Calu3 (cell line): ENCODE results near the gene RALGAPB. TPM values are rescaled to one million over a fixed set of nuclear protein-coding genes. Genes with fewer than 3 reads are reported as not detected.
A peak's percentile ranks its signal among the peaks of the same experiment; 100 is the strongest.
"Not testable (repeated sequence)": the region's sequence is repeated elsewhere in the genome, so short reads cannot be mapped to it uniquely, and the experiment has no call there.

ENCODE experiments used
- BruUV-seq: library from RNA; stranded (reverse); fragments of 400-500 nt; replicated peaks from 2 replicates; lab custom pipeline; 2021; lab: Mats Ljungman, UMichigan
- CTCF ChIA-PET: fragments of 300-600 bp; sonication (Branson Sonifier 250); formaldehyde crosslinking; loops from one replicate; lab custom pipeline; 2022; ENCODE audit warnings: antibody characterized with exemption; lab: Charles Lee
- DNase-seq: peaks from one replicate; pipeline ENCODE4 v3.0.0; 2022
- H3K27ac Mint-ChIP-seq: one replicate; pipeline ENCODE4 v1.8.0; 2022; ENCODE audit warnings: mixed read lengths; ENCODE audit not compliant: unreplicated experiment
- H3K27me3 Mint-ChIP-seq: one replicate; pipeline ENCODE4 v1.8.0; 2022; ENCODE audit warnings: mixed read lengths; ENCODE audit not compliant: unreplicated experiment
- H3K36me3 Mint-ChIP-seq: one replicate; pipeline ENCODE4 v1.8.0; 2022; ENCODE audit warnings: mild to moderate bottlenecking, moderate library complexity, mixed read lengths; ENCODE audit not compliant: insufficient read depth, unreplicated experiment
- H3K4me1 Mint-ChIP-seq: one replicate; pipeline ENCODE4 v1.8.0; 2022; ENCODE audit warnings: mild to moderate bottlenecking, low read depth, mixed read lengths; ENCODE audit not compliant: unreplicated experiment
- H3K4me3 Mint-ChIP-seq: one replicate; pipeline ENCODE4 v1.8.0; 2022; ENCODE audit warnings: mild to moderate bottlenecking, low read depth, moderate library complexity, mixed read lengths; ENCODE audit not compliant: unreplicated experiment
- H3K9me3 Mint-ChIP-seq: one replicate; pipeline ENCODE4 v1.8.0; 2022; ENCODE audit warnings: low read depth, mixed read lengths; ENCODE audit not compliant: unreplicated experiment
- CTCF ChIP-seq: fragments of 200-600 bp; IDR thresholded peaks from one replicate; pipeline ENCODE4 v1.8.0; 2022; ENCODE audit warnings: antibody characterized with exemption; ENCODE audit not compliant: unreplicated experiment
- intact Hi-C: fragments of 100-400 bp; cut with micrococcal nuclease; formaldehyde crosslinking; loops from one replicate; pipeline ENCODE4 v1.10.0; 2022; ENCODE audit not compliant: unreplicated experiment
- total RNA-seq: library from RNA; stranded (reverse); gene quantifications from 2 replicates; pipeline ENCODE4 v1.2.3, GENCODE V29; 2022

Gene RALGAPB
- total RNA-seq, 1 experiment from 2014 or later: 59.8 TPM

GRCh38 chr20:38460040-38460623 is 12.5 kb upstream of the RALGAPB start:
- no peak for TF ChIP-seq CTCF
- Mint-ChIP-seq H3K4me1 (peaks cover 19% of the 10 kb centered on the region), H3K27me3 (peaks cover 13% of the 10 kb centered on the region), H3K4me3 (peak overlapping the region; percentile 51), H3K27ac (peak overlapping the region; percentile 79), H3K36me3 (peaks cover 6% of the 10 kb centered on the region), H3K9me3 (no peaks in the 10 kb centered on the region)
- CTCF ChIA-PET: interaction anchor here (0.6 to 2.1 kb wide), 6 partner anchors 8 to 366 kb away, joined by 3 to 7 read pairs (median 4); partner anchors contain the start of genes RALGAPB and SNHG17
- no TSS peak for BruUV-seq
- intact Hi-C loops: no loop called here
- peak; percentile 85 for DNase-seq

GRCh38 chr20:38460631-38461030 is 12.0 kb upstream of the RALGAPB start:
- DNase-seq, intact Hi-C loops, H3K36me3 Mint-ChIP-seq, BruUV-seq, H3K9me3 Mint-ChIP-seq: not testable (repeated sequence)
- peaks cover 13% of the 10 kb centered on the region for H3K27me3 Mint-ChIP-seq
- peak overlapping the region; percentile 79 for H3K27ac Mint-ChIP-seq
- H3K4me3 Mint-ChIP-seq: peak overlapping the region; percentile 51
- CTCF ChIA-PET: interaction anchor here (0.7 to 2.1 kb wide), 5 partner anchors 7 to 365 kb away, joined by 3 to 7 read pairs (median 4); partner anchors contain the start of genes RALGAPB and SNHG17
- H3K4me1 Mint-ChIP-seq: peaks cover 19% of the 10 kb centered on the region

- H3K36me3 Mint-ChIP-seq, H3K27ac Mint-ChIP-seq, intact Hi-C loops, H3K4me3 Mint-ChIP-seq, DNase-seq, H3K9me3 Mint-ChIP-seq, BruUV-seq: not testable (repeated sequence)
- H3K27me3 Mint-ChIP-seq: peaks cover 13% of the 10 kb centered on the region
- CTCF ChIA-PET: interaction anchor here (2.1 kb wide), 1 partner anchor 26 kb away, joined by 6 read pairs; the partner anchor contains the start of gene SNHG17
- peaks cover 19% of the 10 kb centered on the region for H3K4me1 Mint-ChIP-seq
Measured at GRCh38 chr20:38461167-38461566, 11.5 kb upstream of the RALGAPB start.

- Mint-ChIP-seq H3K4me1 (peaks cover 19% of the 10 kb centered on the region), H3K27me3 (peaks cover 13% of the 10 kb centered on the region), H3K27ac (peak overlapping the region; percentile 68)
- intact Hi-C loops, H3K36me3 Mint-ChIP-seq, DNase-seq, H3K4me3 Mint-ChIP-seq, H3K9me3 Mint-ChIP-seq, BruUV-seq: not testable (repeated sequence)
- CTCF ChIA-PET: interaction anchor here (2.1 kb wide), 1 partner anchor 27 kb away, joined by 6 read pairs; the partner anchor contains the start of gene SNHG17
Measured at GRCh38 chr20:38461569-38461968, 11.1 kb upstream of the RALGAPB start.

GRCh38 chr20:38466171-38466570 is 6.5 kb upstream of the RALGAPB start:
- H3K4me3 Mint-ChIP-seq: no peak overlapping the region
- H3K27ac Mint-ChIP-seq: no peak overlapping the region
- BruUV-seq: no TSS peak
- intact Hi-C loops: no loop called here
- CTCF ChIA-PET: no interaction called here
- no peak for TF ChIP-seq CTCF
- peaks cover 2% of the 10 kb centered on the region for H3K4me1 Mint-ChIP-seq
- no peaks in the 10 kb centered on the region for H3K27me3 Mint-ChIP-seq
- DNase-seq: no peak
- no peaks in the 10 kb centered on the region for H3K9me3 Mint-ChIP-seq
- H3K36me3 Mint-ChIP-seq: no peaks in the 10 kb centered on the region
